Central memory CD8-positive, alpha-beta T cell (primary cell): Measurements from ENCODE around the gene KISS1.

Experiments
- ATAC-seq: fragments of 150-1000 bp; cut with Tn5 transposase; replicated peaks from 2 replicates; pipeline ENCODE4 v1.10.0; 2022; ENCODE audit warnings: mild to moderate bottlenecking, moderate FRiP score, moderate number of reproducible peaks; ENCODE audit not compliant: poor library complexity, severe bottlenecking; ENCODE audit errors: extremely low read depth
- DNase-seq, 2 donors: peaks; one replicate each; pipeline ENCODE4 v3.0.0; 2021; ENCODE audit warnings: low spot score in 2 of 2
- H3K27ac Mint-ChIP-seq: one replicate; pipeline ENCODE4 v1.8.0; 2022; ENCODE audit warnings: low read depth, mild to moderate bottlenecking, moderate library complexity, mixed read lengths
- H3K27me3 Mint-ChIP-seq: one replicate; pipeline ENCODE4 v1.8.0; 2022; ENCODE audit warnings: mixed read lengths
- H3K36me3 Mint-ChIP-seq: one replicate; pipeline ENCODE4 v1.8.0; 2022; ENCODE audit warnings: mild to moderate bottlenecking, moderate library complexity, mixed read lengths; ENCODE audit not compliant: insufficient read depth
- H3K4me1 Mint-ChIP-seq: one replicate; pipeline ENCODE4 v1.8.0; 2022; ENCODE audit warnings: mixed read lengths
- H3K4me3 Mint-ChIP-seq: one replicate; pipeline ENCODE4 v1.8.0; 2022; ENCODE audit warnings: mild to moderate bottlenecking, moderate library complexity, mixed read lengths
- H3K9me3 Mint-ChIP-seq: one replicate; pipeline ENCODE4 v1.8.0; 2022; ENCODE audit warnings: mixed read lengths

The KISS1 gene

GRCh38 chr1:204225841-204226735, 29.8 kb upstream of the KISS1 start:
- DNase-seq (no peak), ATAC-seq (no peak)
- no peaks in the 10 kb centered on the region for H3K9me3 Mint-ChIP-seq
- H3K4me3 Mint-ChIP-seq = no peak overlapping the region
- peaks cover 8% of the 10 kb centered on the region for H3K27me3 Mint-ChIP-seq
- H3K4me1 Mint-ChIP-seq = no peaks in the 10 kb centered on the region
- no peaks in the 10 kb centered on the region for H3K36me3 Mint-ChIP-seq
- no peak overlapping the region for H3K27ac Mint-ChIP-seq

- H3K9me3 Mint-ChIP-seq = no peaks in the 10 kb centered on the region
Observed at GRCh38 chr1:204224655-204225054, 28.4 kb upstream of the KISS1 start.

GRCh38 chr1:204223129-204223860, 27.0 kb upstream of the KISS1 start:
- Mint-ChIP-seq H3K27ac (no peak overlapping the region), H3K4me1 (peaks cover 6% of the 10 kb centered on the region), H3K36me3 (no peaks in the 10 kb centered on the region), H3K9me3 (no peaks in the 10 kb centered on the region), H3K27me3 (peaks cover 3% of the 10 kb centered on the region), H3K4me3 (no peak overlapping the region)
- DNase-seq = no peak
- ATAC-seq = no peak

More at GRCh38 chr1:204224655-204225054, 28.4 kb upstream of the KISS1 start:
- DNase-seq (no peak), ATAC-seq (no peak)
- H3K27ac Mint-ChIP-seq = no peak overlapping the region
- H3K4me1 Mint-ChIP-seq = no peaks in the 10 kb centered on the region
- no peaks in the 10 kb centered on the region for H3K36me3 Mint-ChIP-seq
- H3K27me3 Mint-ChIP-seq = peaks cover 8% of the 10 kb centered on the region
- no peak overlapping the region for H3K4me3 Mint-ChIP-seq

- no peak for DNase-seq
- Mint-ChIP-seq H3K9me3 (no peaks in the 10 kb centered on the region), H3K27me3 (peaks cover 9% of the 10 kb centered on the region), H3K36me3 (no peaks in the 10 kb centered on the region), H3K4me1 (peaks cover 6% of the 10 kb centered on the region), H3K4me3 (no peak overlapping the region), H3K27ac (no peak overlapping the region)
- ATAC-seq = no peak
Observed at GRCh38 chr1:204222764-204223055, 26.4 kb upstream of the KISS1 start.

- Mint-ChIP-seq H3K9me3 (no peaks in the 10 kb centered on the region), H3K4me3 (no peak overlapping the region), H3K36me3 (no peaks in the 10 kb centered on the region), H3K27me3 (peaks cover 10% of the 10 kb centered on the region), H3K4me1 (peaks cover 6% of the 10 kb centered on the region), H3K27ac (no peak overlapping the region)
- no peak for DNase-seq
- no peak for ATAC-seq
Observed at GRCh38 chr1:204222006-204222763, 25.9 kb upstream of the KISS1 start.

- Mint-ChIP-seq H3K9me3 (no peaks in the 10 kb centered on the region), H3K27me3 (peaks cover 10% of the 10 kb centered on the region), H3K36me3 (no peaks in the 10 kb centered on the region), H3K4me3 (no peak overlapping the region), H3K27ac (no peak overlapping the region), H3K4me1 (peaks cover 6% of the 10 kb centered on the region)
- ATAC-seq (no peak), DNase-seq (no peak)
Observed at GRCh38 chr1:204221271-204221670, 25.0 kb upstream of the KISS1 start.

GRCh38 chr1:204219971-204220616, 23.8 kb upstream of the KISS1 start:
- Mint-ChIP-seq H3K4me3 (no peak overlapping the region), H3K27ac (no peak overlapping the region), H3K27me3 (peaks cover 10% of the 10 kb centered on the region), H3K36me3 (no peaks in the 10 kb centered on the region), H3K4me1 (peaks cover 6% of the 10 kb centered on the region), H3K9me3 (no peaks in the 10 kb centered on the region)
- ATAC-seq (no peak), DNase-seq (no peak)

GRCh38 chr1:204218552-204218951, 22.3 kb upstream of the KISS1 start:
- Mint-ChIP-seq H3K27ac (no peak overlapping the region), H3K4me1 (peaks cover 6% of the 10 kb centered on the region), H3K36me3 (no peaks in the 10 kb centered on the region), H3K4me3 (no peak overlapping the region), H3K9me3 (no peaks in the 10 kb centered on the region), H3K27me3 (peaks cover 10% of the 10 kb centered on the region)
- DNase-seq = no peak
- no peak for ATAC-seq

- H3K27me3 Mint-ChIP-seq = peaks cover 10% of the 10 kb centered on the region
- no peak for ATAC-seq
- no peak overlapping the region for H3K4me3 Mint-ChIP-seq
- no peak overlapping the region for H3K27ac Mint-ChIP-seq
- no peak for DNase-seq
- H3K9me3 Mint-ChIP-seq = no peaks in the 10 kb centered on the region
- no peaks in the 10 kb centered on the region for H3K36me3 Mint-ChIP-seq
- H3K4me1 Mint-ChIP-seq = peaks cover 6% of the 10 kb centered on the region
Observed at GRCh38 chr1:204217648-204218000, 21.3 kb upstream of the KISS1 start.

- no peak for DNase-seq
- ATAC-seq = no peak
Observed at GRCh38 chr1:204216880-204217647, 20.8 kb upstream of the KISS1 start.

GRCh38 chr1:204216236-204216635, 19.9 kb upstream of the KISS1 start:
- Mint-ChIP-seq H3K9me3 (no peaks in the 10 kb centered on the region), H3K27me3 (peaks cover 10% of the 10 kb centered on the region), H3K27ac (no peak overlapping the region), H3K4me1 (peaks cover 6% of the 10 kb centered on the region), H3K36me3 (no peaks in the 10 kb centered on the region), H3K4me3 (no peak overlapping the region)
- DNase-seq (no peak), ATAC-seq (no peak)

More at GRCh38 chr1:204216880-204217647, 20.8 kb upstream of the KISS1 start:
- Mint-ChIP-seq H3K9me3 (no peaks in the 10 kb centered on the region), H3K36me3 (no peaks in the 10 kb centered on the region), H3K27me3 (peaks cover 10% of the 10 kb centered on the region), H3K27ac (no peak overlapping the region), H3K4me1 (peaks cover 6% of the 10 kb centered on the region), H3K4me3 (no peak overlapping the region)
